Stomach (tissue), 9 donors: ENCODE results near the gene CELA2A. TPM values are rescaled to one million over a fixed set of nuclear protein-coding genes. Genes with fewer than 3 reads are reported as not detected.
"Not testable (repeated sequence)": the region's sequence is repeated elsewhere in the genome, so short reads cannot be mapped to it uniquely, and the experiment has no call there.

Experiments
- DNase-seq, 2 donors: peaks; one replicate each; pipeline versions ENCODE4 v3.0.0 to v3.0.0-alpha.2; 2013 to 2019
- H3K27ac ChIP-seq, 5 donors: fragments of 200-600 bp in 4 of 5; sonication (generic) in 4 of 5; one replicate each; pipeline ENCODE4 v1.5.1; 2013 to 2019; ENCODE audit warnings: mild to moderate bottlenecking in 1 of 5, moderate library complexity in 1 of 5
- H3K27me3 ChIP-seq, 3 donors: fragments of 200-600 bp; sonication (generic); one replicate each; pipeline ENCODE4 v1.5.1; 2017 to 2019; ENCODE audit warnings: mixed run types in 1 of 3
- H3K36me3 ChIP-seq, 4 donors: fragments of 200-600 bp; sonication (generic); 1 replicate in 3 of 4; 2 replicates in 1 of 4; pipeline ENCODE4 v1.5.1; 2016 to 2019
- H3K4me1 ChIP-seq, 4 donors: fragments of 200-600 bp; sonication (generic); one replicate each; pipeline ENCODE4 v1.5.1; 2016 to 2019
- H3K4me3 ChIP-seq, 4 donors: fragments of 200-600 bp; sonication (generic) in 3 of 4; one replicate each; pipeline ENCODE4 v1.5.1; 2016 to 2019; ENCODE audit warnings: mild to moderate bottlenecking in 1 of 4
- H3K9me3 ChIP-seq, 4 donors: fragments of 200-600 bp; sonication (generic); one replicate each; pipeline ENCODE4 v1.5.1; 2016 to 2019
- CTCF ChIP-seq, 7 experiments: fragments of 450-650 bp in 4 of 7; fragments of 200-600 bp in 3 of 7; sonication (generic) in 3 of 7; IDR thresholded peaks; one replicate each; pipeline ENCODE4 v1.5.1; 2016 to 2019; ENCODE audit warnings: antibody characterized with exemption in 7 of 7, control low read depth in 2 of 7, mild to moderate bottlenecking in 1 of 7
- EP300 ChIP-seq: sonication (generic); formaldehyde crosslinking; IDR thresholded peaks from one replicate; pipeline ENCODE4 v1.6.1; 2017; ENCODE audit warnings: antibody characterized with exemption
- POLR2A ChIP-seq, 4 donors: fragments of 450-650 bp; IDR thresholded peaks; one replicate each; pipeline ENCODE4 v1.6.1; 2016; ENCODE audit warnings: antibody characterized with exemption in 4 of 4, control low read depth in 2 of 4, mild to moderate bottlenecking in 1 of 4, moderate library complexity in 1 of 4
- POLR2AphosphoS5 ChIP-seq, 3 donors: sonication (generic); formaldehyde crosslinking; IDR thresholded peaks; one replicate each; pipeline ENCODE4 v1.6.1; 2016; ENCODE audit warnings: antibody characterized with exemption in 3 of 3
- WGBS, 5 donors: extraction: QIAGEN DNeasy Blood & Tissue Kit in 3 of 5; methylation state at CpG; one replicate each; pipeline versions ENCODE4 v1.1.5 to v1.1.7; 2013 to 2018; 5-methylcytosine and 5-hydroxymethylcytosine counted together
- intact Hi-C: fragments of 100-400 bp; cut with DNase I; formaldehyde crosslinking; loops from one replicate; pipeline ENCODE4 v1.15.1; 2023; ENCODE audit warnings: low total_unique reads
- polyA plus RNA-seq, 3 donors: library from polyadenylated mRNA; stranded (reverse); fragments of 200-250 nt; gene quantifications; one replicate each; pipeline ENCODE4 v1.2.3, GENCODE V29; 2013
- total RNA-seq, 5 donors: library from RNA; depleted of rRNA; stranded (reverse); fragments of >200 nt; gene quantifications; one replicate each; pipeline versions ENCODE4 v1.1.0 to v1.2.3, GENCODE V29; 2014 to 2016
- donor health status: healthy with polysubstance abuse.
- donor health status: Bipolar disorder and iron deficiency.
- donor health status: healthy.

CELA2A gene
- total and polyA plus RNA-seq, 8 donors = 0.43 to 3.1 (median 1.1) TPM; not detected in 4

- no peaks in the 10 kb centered on the region for H3K36me3 ChIP-seq
- intact Hi-C loops = no loop called here
- TF ChIP-seq POLR2AphosphoS5 (IDR thresholded peaks at IDR 0.05) (no peak), EP300 (no peak), CTCF (IDR thresholded peaks at IDR 0.05) (no peak), POLR2A (IDR thresholded peaks at IDR 0.05) (no peak)
- no peaks in the 10 kb centered on the region for H3K9me3 ChIP-seq
- H3K4me3 ChIP-seq = no peak overlapping the region
- 64 to 79% (median 77%) methylated on average over 9 to 11 of the region's 11 CpGs for WGBS, 5 donors
- H3K4me1 ChIP-seq = peaks cover 5 to 22% (median 16%) of the 10 kb centered on the region in 4 donors
- H3K27ac ChIP-seq = peak overlapping the region in 2 of 5 donors; percentile 55
- DNase-seq = no peak
- no peaks in the 10 kb centered on the region for H3K27me3 ChIP-seq
Measured at GRCh38 chr1:15453734-15454133, 2.8 kb upstream of the CELA2A start.

GRCh38 chr1:15454256-15454655 is 2.3 kb upstream of the CELA2A start:
- WGBS, 5 donors = 28 to 44% (median 31%) methylated on average over 3 of the region's 3 CpGs
- intact Hi-C loops = no loop called here

GRCh38 chr1:15455522-15455921 is 1.0 kb upstream of the CELA2A start:
- Histone ChIP-seq H3K36me3 (no peaks in the 10 kb centered on the region), H3K27me3 (no peaks in the 10 kb centered on the region), H3K4me1 (peaks cover 5 to 31% (median 16%) of the 10 kb centered on the region in 4 donors), H3K27ac (peak overlapping the region in 1 of 5 donors; percentile 10), H3K9me3 (no peaks in the 10 kb centered on the region), H3K4me3 (no peak overlapping the region)
- TF ChIP-seq CTCF (IDR thresholded peaks at IDR 0.05) = no peak
- intact Hi-C loops = no loop called here
- DNase-seq = no peak
- 77 to 83% (median 80%) methylated on average over 4 to 6 of the region's 6 CpGs for WGBS, 5 donors

More at GRCh38 chr1:15454256-15454655, 2.3 kb upstream of the CELA2A start:
- peak; percentile 53 to 71 for DNase-seq
- no peaks in the 10 kb centered on the region for H3K27me3 ChIP-seq
- no peaks in the 10 kb centered on the region for H3K9me3 ChIP-seq
- no peaks in the 10 kb centered on the region for H3K36me3 ChIP-seq
- peak overlapping the region in 2 of 5 donors; percentile 55 for H3K27ac ChIP-seq
- H3K4me3 ChIP-seq = no peak overlapping the region
- H3K4me1 ChIP-seq = peaks cover 5 to 22% (median 16%) of the 10 kb centered on the region in 4 donors
- TF ChIP-seq POLR2A (IDR thresholded peaks at IDR 0.05) (no peak), CTCF (IDR thresholded peaks at IDR 0.05) (no peak), POLR2AphosphoS5 (IDR thresholded peaks at IDR 0.05) (no peak), EP300 (no peak)

- 27 to 50% (median 33%) methylated on average over 2 of the region's 2 CpGs for WGBS, 5 donors
- no peak for TF ChIP-seq POLR2A (IDR thresholded peaks at IDR 0.05)
- no peak for TF ChIP-seq POLR2AphosphoS5 (IDR thresholded peaks at IDR 0.05)
- TF ChIP-seq EP300 = no peak
- TF ChIP-seq CTCF (IDR thresholded peaks at IDR 0.05) = no peak
- H3K27me3 ChIP-seq = no peaks in the 10 kb centered on the region
- DNase-seq = peak; percentile 40 to 77
- peak overlapping the region in 4 of 5 donors; percentile 26 to 62 (median 49) for H3K27ac ChIP-seq
- no peaks in the 10 kb centered on the region for H3K36me3 ChIP-seq
- H3K4me3 ChIP-seq = no peak overlapping the region
- intact Hi-C loops = no loop called here
- peaks cover 5 to 31% (median 16%) of the 10 kb centered on the region in 4 donors for H3K4me1 ChIP-seq
- H3K9me3 ChIP-seq = no peaks in the 10 kb centered on the region
Measured at GRCh38 chr1:15457585-15457984, 1.1 kb downstream of the CELA2A start.

- H3K36me3 ChIP-seq, intact Hi-C loops, DNase-seq, H3K27me3 ChIP-seq, H3K9me3 ChIP-seq, H3K4me3 ChIP-seq: not testable (repeated sequence)
- WGBS, 5 donors = 51 to 64% (median 56%) methylated on average over 4 of the region's 4 CpGs
- Histone ChIP-seq H3K27ac (peak overlapping the region in 1 of 5 donors; percentile 40), H3K4me1 (peaks cover 5 to 31% (median 15%) of the 10 kb centered on the region in 4 donors)
Measured at GRCh38 chr1:15458388-15458787, 1.9 kb downstream of the CELA2A start.
